CD14-positive monocyte (primary cell): ENCODE results near the gene MKRN2OS. TPM values are rescaled to one million over a fixed set of nuclear protein-coding genes. Genes with fewer than 3 reads are reported as not detected.

Experiments
- DNase-seq, 3 donors: peaks; one replicate each; pipeline ENCODE4 v3.0.0-alpha.2; 2011 to 2022
- H2AFZ ChIP-seq: 2 replicates; pipeline ENCODE4 v1.6.0; 2012; ENCODE audit warnings: mild to moderate bottlenecking, low read depth, low read length, inconsistent platforms; ENCODE audit not compliant: insufficient read depth, poor library complexity, severe bottlenecking
- H3K27ac ChIP-seq, 2 donors: 1 replicate in 1 of 2; 2 replicates in 1 of 2; pipeline ENCODE4 v1.5.1; 2012 to 2013; ENCODE audit warnings: low read length in 2 of 2, control low read depth in 1 of 2, inconsistent platforms in 1 of 2, low read depth in 1 of 2, mild to moderate bottlenecking in 1 of 2
- H3K27me3 ChIP-seq, 2 donors: one replicate each; pipeline versions ENCODE4 v1.6.0 to v1.6.1; 2011 to 2013; ENCODE audit warnings: low read length in 2 of 2; ENCODE audit not compliant: control insufficient read depth in 2 of 2, insufficient read depth in 2 of 2
- H3K36me3 ChIP-seq, 2 donors: replicated peaks in 1 of 2; 1 replicate in 1 of 2; 2 replicates in 1 of 2; pipeline versions ENCODE4 v1.5.1 to v1.6.1; 2012 to 2013; ENCODE audit warnings: low read length in 2 of 2, control low read depth in 1 of 2, inconsistent platforms in 1 of 2, mild to moderate bottlenecking in 1 of 2; ENCODE audit not compliant: insufficient read depth in 2 of 2, control insufficient read depth in 1 of 2
- H3K4me1 ChIP-seq, 2 donors: 1 replicate in 1 of 2; 2 replicates in 1 of 2; pipeline versions ENCODE4 v1.5.1 to v1.6.1; 2012 to 2013; ENCODE audit warnings: low read length in 2 of 2, control low read depth in 1 of 2, inconsistent platforms in 1 of 2, mild to moderate bottlenecking in 1 of 2, moderate library complexity in 1 of 2; ENCODE audit not compliant: insufficient read depth in 2 of 2, control insufficient read depth in 1 of 2
- H3K4me2 ChIP-seq: replicated peaks from 2 replicates; pipeline ENCODE3; 2012; ENCODE audit warnings: low read length, moderate library complexity, mild to moderate bottlenecking; ENCODE audit not compliant: poor library complexity, severe bottlenecking; ENCODE audit errors: extremely low read depth
- H3K4me3 ChIP-seq, 3 experiments: fragments of 200-600 bp in 1 of 3; sonication (generic) in 1 of 3; replicated peaks in 1 of 3; 1 replicate in 2 of 3; 2 replicates in 1 of 3; pipeline ENCODE4 v1.5.1; 2011 to 2013; ENCODE audit warnings: low read length in 3 of 3, mild to moderate bottlenecking in 3 of 3, control low read depth in 2 of 3, low read depth in 2 of 3, inconsistent platforms in 1 of 3, moderate library complexity in 1 of 3
- H3K79me2 ChIP-seq: 2 replicates; pipeline ENCODE4 v1.6.0; 2012; ENCODE audit warnings: mild to moderate bottlenecking, control low read depth, inconsistent platforms, low read length, moderate library complexity; ENCODE audit not compliant: insufficient read depth
- H3K9ac ChIP-seq: 2 replicates; pipeline ENCODE4 v1.6.0; 2017; ENCODE audit warnings: low read length, mild to moderate bottlenecking; ENCODE audit not compliant: insufficient read depth, poor library complexity, severe bottlenecking
- H3K9me3 ChIP-seq, 2 donors: replicated peaks in 1 of 2; 1 replicate in 1 of 2; 2 replicates in 1 of 2; pipeline versions ENCODE4 v1.5.1 to v1.6.1; 2012 to 2013; ENCODE audit warnings: low read length in 2 of 2, control low read depth in 1 of 2; ENCODE audit not compliant: control insufficient read depth in 1 of 2, insufficient read depth in 1 of 2
- H4K20me1 ChIP-seq: 2 replicates; pipeline ENCODE4 v1.6.0; 2012; ENCODE audit warnings: mild to moderate bottlenecking, low read length, control low read depth, moderate library complexity; ENCODE audit not compliant: insufficient read depth
- H3K27ac Mint-ChIP-seq, 7 donors: one replicate each; pipeline ENCODE4 v1.8.0; 2020; ENCODE audit warnings: mild to moderate bottlenecking in 7 of 7, mixed read lengths in 7 of 7, moderate library complexity in 6 of 7, inconsistent platforms in 2 of 7
- H3K27me3 Mint-ChIP-seq, 3 donors: one replicate each; pipeline ENCODE4 v1.8.0; 2021 to 2022; ENCODE audit warnings: low read depth in 3 of 3, mild to moderate bottlenecking in 3 of 3, mixed read lengths in 3 of 3, moderate library complexity in 3 of 3, inconsistent platforms in 1 of 3
- H3K36me3 Mint-ChIP-seq, 2 donors: one replicate each; pipeline ENCODE4 v1.8.0; 2020; ENCODE audit warnings: mixed read lengths in 2 of 2, inconsistent platforms in 1 of 2, mild to moderate bottlenecking in 1 of 2
- H3K4me1 Mint-ChIP-seq: one replicate; pipeline ENCODE4 v1.8.0; 2020; ENCODE audit warnings: mild to moderate bottlenecking, mixed read lengths
- H3K4me3 Mint-ChIP-seq, 2 donors: one replicate each; pipeline ENCODE4 v1.8.0; 2020; ENCODE audit warnings: mild to moderate bottlenecking in 2 of 2, mixed read lengths in 2 of 2, moderate library complexity in 1 of 2
- H3K9me3 Mint-ChIP-seq, 7 donors: one replicate each; pipeline ENCODE4 v1.8.0; 2020 to 2022; ENCODE audit warnings: mixed read lengths in 7 of 7, mild to moderate bottlenecking in 6 of 7, moderate library complexity in 6 of 7, inconsistent platforms in 2 of 7
- CTCF ChIP-seq: fragments of 200-600 bp; IDR thresholded peaks from one replicate; pipeline ENCODE4 v1.8.0; 2022; ENCODE audit warnings: antibody characterized with exemption, mild to moderate bottlenecking
- WGBS: methylation state at CpG from one replicate; pipeline ENCODE4 v1.1.5; 2013; ENCODE audit warnings: missing lambda C conversion rate; ENCODE audit not compliant: insufficient coverage; 5-methylcytosine and 5-hydroxymethylcytosine counted together
- intact Hi-C, 2 donors: fragments of 100-400 bp; cut with micrococcal nuclease; formaldehyde crosslinking; loops; one replicate each; pipeline versions ENCODE4 v1.15.0 to v1.15.1; 2023
- polyA plus RNA-seq, 3 donors: library from polyadenylated mRNA; depleted of rRNA in 1 of 3; unstranded in 2 of 3; stranded (reverse) in 1 of 3; fragments of 300-500 nt in 2 of 3; fragments of >200 nt in 1 of 3; fragmentation: Illumina TruSeq in 2 of 3; gene quantifications; 1 replicate in 2 of 3; 2 replicates in 1 of 3; pipeline ENCODE4 v1.2.3, GENCODE V29; 2012 to 2021

The MKRN2OS gene
- polyA plus RNA-seq, 3 donors = not detected

- Histone ChIP-seq H3K79me2 (peaks cover 13% of the 10 kb centered on the region), H3K27ac (no peak overlapping the region), H3K9me3 (no peaks in the 10 kb centered on the region), H3K4me2 (no peak overlapping the region), H2AFZ (no peak overlapping the region), H3K4me3 (no peak overlapping the region), H3K27me3 (no peaks in the 10 kb centered on the region), H4K20me1 (peaks cover 63% of the 10 kb centered on the region), H3K9ac (no peak overlapping the region), H3K4me1 (peaks cover 13 to 15% of the 10 kb centered on the region in 2 donors), H3K36me3 (peaks cover 84 to 95% of the 10 kb centered on the region in 2 donors)
- peaks cover 18% of the 10 kb centered on the region for H3K4me1 Mint-ChIP-seq
- intact Hi-C loops = no loop called here
- H3K9me3 Mint-ChIP-seq = peaks cover 0 to 1% (median 0%) of the 10 kb centered on the region in 7 donors
- H3K27me3 Mint-ChIP-seq = no peaks in the 10 kb centered on the region
- 100% methylated on average over 1 of the region's 4 CpGs for WGBS
- H3K36me3 Mint-ChIP-seq = peaks cover 76 to 88% of the 10 kb centered on the region in 2 donors
- no peak for TF ChIP-seq CTCF
- DNase-seq = no peak
- H3K27ac Mint-ChIP-seq = peak overlapping the region in 3 of 7 donors; percentile 16 to 70 (median 56)
- no peak overlapping the region for H3K4me3 Mint-ChIP-seq
Measured at GRCh38 chr3:12591997-12592715, 46.9 kb upstream of the MKRN2OS start.

- no peak overlapping the region for H3K4me3 ChIP-seq
- H4K20me1 ChIP-seq = peaks cover 68% of the 10 kb centered on the region
- WGBS = 96% methylated on average over 5 of the region's 6 CpGs
- no peak overlapping the region for H3K4me3 Mint-ChIP-seq
- H3K27me3 Mint-ChIP-seq = no peaks in the 10 kb centered on the region
- H3K9me3 ChIP-seq = no peaks in the 10 kb centered on the region
- TF ChIP-seq CTCF = no peak
- peaks cover 0 to 1% (median 0%) of the 10 kb centered on the region in 7 donors for H3K9me3 Mint-ChIP-seq
- H3K27me3 ChIP-seq = no peaks in the 10 kb centered on the region
- no peak overlapping the region for H3K4me2 ChIP-seq
- DNase-seq = no peak
- H3K4me1 Mint-ChIP-seq = peaks cover 18% of the 10 kb centered on the region
- H3K79me2 ChIP-seq = peaks cover 13% of the 10 kb centered on the region
- peak overlapping the region in 6 of 7 donors; percentile 1 to 70 (median 21) for H3K27ac Mint-ChIP-seq
- no peak overlapping the region for H2AFZ ChIP-seq
- peak overlapping the region; percentile 18 to 73 for H3K27ac ChIP-seq
- H3K9ac ChIP-seq = no peak overlapping the region
- intact Hi-C loops = no loop called here
- peaks cover 13 to 15% of the 10 kb centered on the region in 2 donors for H3K4me1 ChIP-seq
- peaks cover 76 to 88% of the 10 kb centered on the region in 2 donors for H3K36me3 Mint-ChIP-seq
- peaks cover 83 to 95% of the 10 kb centered on the region in 2 donors for H3K36me3 ChIP-seq
Measured at GRCh38 chr3:12591456-12591855, 46.2 kb upstream of the MKRN2OS start.
